ENCODE data around the gene PEG3.
"Not testable (repeated sequence)": the region's sequence is repeated elsewhere in the genome, so short reads cannot be mapped to it uniquely, and the experiment has no call there.

PEG3 gene

DNA sequence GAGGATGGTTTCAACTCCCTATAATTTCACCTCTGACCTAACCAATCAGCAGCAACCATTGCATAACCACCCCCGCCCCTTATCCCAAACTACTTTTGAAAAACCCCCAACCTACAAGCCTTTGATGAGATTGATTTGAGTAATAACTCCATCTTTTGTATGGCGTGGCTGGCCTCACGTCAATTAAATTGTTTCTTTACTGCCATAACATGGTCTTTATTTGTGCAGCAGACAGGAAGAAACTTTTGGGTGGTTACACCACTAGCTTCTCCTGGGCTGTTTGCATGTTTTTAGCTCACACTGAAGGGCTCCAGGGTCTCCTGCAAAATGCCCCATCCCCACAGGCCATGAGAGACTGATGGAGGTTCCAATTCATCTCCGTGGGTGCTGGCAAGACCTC, 34.0 kb upstream of the PEG3 start:
- no peak for DNase-seq (ENCODE audit: low read depth)
- TF ChIP-seq, protein P1, sequence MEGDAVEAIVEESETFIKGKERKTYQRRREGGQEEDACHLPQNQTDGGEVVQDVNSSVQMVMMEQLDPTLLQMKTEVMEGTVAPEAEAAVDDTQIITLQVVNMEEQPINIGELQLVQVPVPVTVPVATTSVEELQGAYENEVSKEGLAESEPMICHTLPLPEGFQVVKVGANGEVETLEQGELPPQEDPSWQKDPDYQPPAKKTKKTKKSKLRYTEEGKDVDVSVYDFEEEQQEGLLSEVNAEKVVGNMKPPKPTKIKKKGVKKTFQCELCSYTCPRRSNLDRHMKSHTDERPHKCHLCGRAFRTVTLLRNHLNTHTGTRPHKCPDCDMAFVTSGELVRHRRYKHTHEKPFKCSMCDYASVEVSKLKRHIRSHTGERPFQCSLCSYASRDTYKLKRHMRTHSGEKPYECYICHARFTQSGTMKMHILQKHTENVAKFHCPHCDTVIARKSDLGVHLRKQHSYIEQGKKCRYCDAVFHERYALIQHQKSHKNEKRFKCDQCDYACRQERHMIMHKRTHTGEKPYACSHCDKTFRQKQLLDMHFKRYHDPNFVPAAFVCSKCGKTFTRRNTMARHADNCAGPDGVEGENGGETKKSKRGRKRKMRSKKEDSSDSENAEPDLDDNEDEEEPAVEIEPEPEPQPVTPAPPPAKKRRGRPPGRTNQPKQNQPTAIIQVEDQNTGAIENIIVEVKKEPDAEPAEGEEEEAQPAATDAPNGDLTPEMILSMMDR (IDR thresholded peaks at IDR 0.05; ENCODE audit: insufficient read depth, low read depth, low read length, missing control alignments) = no peak

DNA sequence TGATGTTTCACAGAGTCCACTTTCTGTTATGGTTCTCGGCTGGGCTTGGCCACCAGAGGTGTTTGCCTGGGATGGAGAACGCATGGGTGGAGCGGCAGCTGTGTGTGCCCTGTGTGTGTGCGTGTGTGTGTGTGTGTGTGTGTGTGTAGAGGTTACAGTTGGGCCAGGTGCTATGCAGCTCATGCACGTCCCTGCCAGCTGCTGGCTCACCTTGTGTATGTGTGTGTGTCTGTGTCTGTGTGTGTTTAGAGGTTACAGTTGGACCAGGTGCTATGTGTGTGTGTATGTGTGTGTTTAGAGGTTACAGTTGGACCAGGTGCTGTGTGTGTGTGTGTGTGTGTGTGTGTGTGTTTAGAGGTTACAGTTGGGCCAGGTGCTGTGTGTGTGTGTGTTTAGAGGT, 33.0 kb upstream of the PEG3 start:
- H3K4me3 ChIP-seq (ENCODE audit: low read length) = no peak overlapping the region
- no peak for DNase-seq (ENCODE audit: low read depth)
- TF ChIP-seq, protein P1 (IDR thresholded peaks at IDR 0.05; ENCODE audit: insufficient read depth, low read depth, low read length, missing control alignments) = no peak

More for the DNA sequence above, 34.0 kb upstream of the PEG3 start:
- H3K4me3 ChIP-seq (ENCODE audit: low read length) = no peak overlapping the region

DNA sequence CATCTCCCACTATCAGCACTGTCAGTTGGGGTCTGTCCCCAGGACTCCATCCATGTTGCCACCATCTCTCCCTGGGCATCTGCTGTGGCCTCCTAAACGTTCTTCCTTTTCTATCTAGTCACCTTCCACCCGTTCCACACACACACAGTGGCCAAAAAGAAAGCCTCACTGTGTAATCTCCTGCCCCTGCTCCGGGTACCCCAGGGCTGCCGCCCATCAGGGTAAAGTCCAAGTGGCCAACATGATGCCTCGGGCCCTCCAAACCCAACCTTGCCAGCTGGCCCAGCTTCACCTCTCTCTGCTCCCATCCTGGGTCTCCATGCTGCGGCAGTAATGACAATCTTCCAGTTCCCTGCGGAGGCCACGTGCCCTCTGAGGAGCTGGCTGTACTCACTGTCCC, 29.4 kb upstream of the PEG3 start:
- no peak for DNase-seq (ENCODE audit: low read depth)

DNA sequence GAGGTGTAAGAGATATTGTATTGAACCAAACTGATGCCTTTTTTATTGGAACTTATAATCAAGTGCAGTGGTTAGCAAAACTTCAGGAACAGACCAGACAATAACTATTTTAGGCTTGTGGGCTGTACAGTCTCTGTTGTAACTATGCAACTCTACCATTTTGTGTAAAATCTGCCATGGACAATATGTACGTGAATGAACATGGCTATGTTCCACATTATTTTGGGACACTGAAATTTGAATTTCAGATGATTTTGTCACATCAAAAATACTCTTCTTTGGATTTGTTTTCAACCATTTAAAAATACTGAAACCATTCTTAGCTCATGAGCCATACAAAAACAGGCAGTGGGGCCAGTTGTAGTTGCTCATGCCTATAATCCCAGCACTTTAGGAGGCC, 27.9 kb upstream of the PEG3 start:
- no peak overlapping the region for H3K4me3 ChIP-seq (ENCODE audit: low read length)
- DNase-seq (ENCODE audit: low read depth) = no peak

More for the DNA sequence above, 29.4 kb upstream of the PEG3 start:
- H3K4me3 ChIP-seq (ENCODE audit: low read length) = no peak overlapping the region
- TF ChIP-seq, protein P1 (IDR thresholded peaks at IDR 0.05; ENCODE audit: insufficient read depth, low read depth, low read length, missing control alignments) = no peak

DNA sequence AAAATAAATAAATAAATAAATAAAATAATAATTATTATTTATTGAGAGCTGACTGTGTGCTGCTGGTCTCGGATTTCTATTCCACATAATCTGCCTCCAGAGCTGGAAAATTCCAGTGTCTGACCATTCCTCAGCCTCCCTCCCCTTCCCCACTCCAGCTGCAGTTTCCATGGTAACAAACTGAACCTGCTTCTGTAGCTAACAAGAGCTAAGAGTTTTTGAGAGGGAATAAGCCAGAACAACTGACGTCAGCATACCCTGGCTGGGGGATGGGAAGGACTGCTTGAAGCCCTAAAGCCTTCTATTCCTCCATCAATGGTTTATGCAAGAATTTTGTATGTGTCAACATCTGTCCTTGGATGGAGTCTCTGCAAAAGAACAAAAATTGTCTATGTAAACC, 26.0 kb upstream of the PEG3 start:
- TF ChIP-seq, protein P1 (IDR thresholded peaks at IDR 0.05; ENCODE audit: insufficient read depth, low read depth, low read length, missing control alignments) = no peak
- no peak overlapping the region for H3K4me3 ChIP-seq (ENCODE audit: low read length)
- DNase-seq (ENCODE audit: low read depth) = no peak

More for the DNA sequence above, 27.9 kb upstream of the PEG3 start:
- TF ChIP-seq, protein P1 (IDR thresholded peaks at IDR 0.05; ENCODE audit: insufficient read depth, low read depth, low read length, missing control alignments) = no peak

DNA sequence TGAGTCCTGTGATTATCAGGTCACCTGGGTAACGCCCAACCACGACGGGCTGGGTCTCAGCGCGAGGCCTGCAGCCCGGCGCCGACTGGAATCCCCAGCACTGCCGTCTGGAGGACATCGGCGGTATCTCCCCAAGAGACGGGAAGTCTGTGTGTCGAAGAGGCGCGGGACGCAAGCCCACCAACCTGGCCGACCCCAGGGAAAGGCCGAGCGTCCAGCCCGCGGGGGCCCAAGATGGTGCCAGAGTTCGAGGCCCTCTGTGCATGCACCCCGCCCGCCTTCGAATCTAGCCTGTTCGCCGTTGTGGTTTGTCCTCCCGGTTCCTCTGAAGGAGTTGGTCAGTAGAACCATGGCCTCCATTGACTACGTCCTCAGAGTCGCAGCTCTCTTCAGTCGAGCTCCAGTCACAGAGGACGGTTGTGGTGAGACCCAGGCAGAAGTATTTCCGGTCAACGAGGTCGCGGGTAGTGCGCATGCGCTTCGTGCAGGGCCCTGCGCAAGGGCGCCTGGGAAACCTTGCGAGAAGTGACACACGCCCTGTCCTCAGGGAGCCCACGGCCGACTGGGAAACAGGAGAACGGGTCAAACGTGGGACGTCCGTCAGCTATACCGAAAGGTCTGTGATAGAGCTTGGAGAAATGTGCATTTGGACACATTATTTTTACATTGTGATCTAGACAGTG, 24.1 kb upstream of the PEG3 start:
- TF ChIP-seq, protein P1 (IDR thresholded peaks at IDR 0.05; ENCODE audit: insufficient read depth, low read depth, low read length, missing control alignments) = no peak
- no peak overlapping the region for H3K4me3 ChIP-seq (ENCODE audit: low read length)
- DNase-seq (ENCODE audit: low read depth) = no peak

DNA sequence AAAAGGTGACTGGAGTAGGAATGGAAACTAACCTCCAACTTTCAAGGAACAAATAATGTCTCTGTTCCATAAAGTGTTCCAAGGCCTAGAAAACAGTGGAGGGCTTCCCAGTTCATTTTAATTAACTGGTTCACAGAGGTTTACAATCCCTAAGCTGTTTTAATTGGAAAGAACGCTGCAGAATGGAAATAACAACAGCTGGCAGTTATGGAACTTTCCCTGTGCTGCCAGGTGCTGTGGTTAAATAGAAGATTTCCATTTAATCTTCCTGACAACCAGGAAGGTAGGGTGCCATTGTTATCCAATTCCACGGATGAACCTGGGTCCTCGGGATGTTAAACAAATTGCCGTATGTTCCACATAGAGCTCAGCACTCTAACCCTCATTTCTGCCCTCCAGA, 22.2 kb upstream of the PEG3 start:
- TF ChIP-seq, protein P1 (IDR thresholded peaks at IDR 0.05; ENCODE audit: insufficient read depth, low read depth, low read length, missing control alignments) = no peak
- DNase-seq (ENCODE audit: low read depth) = no peak
- no peak overlapping the region for H3K4me3 ChIP-seq (ENCODE audit: low read length)

DNA sequence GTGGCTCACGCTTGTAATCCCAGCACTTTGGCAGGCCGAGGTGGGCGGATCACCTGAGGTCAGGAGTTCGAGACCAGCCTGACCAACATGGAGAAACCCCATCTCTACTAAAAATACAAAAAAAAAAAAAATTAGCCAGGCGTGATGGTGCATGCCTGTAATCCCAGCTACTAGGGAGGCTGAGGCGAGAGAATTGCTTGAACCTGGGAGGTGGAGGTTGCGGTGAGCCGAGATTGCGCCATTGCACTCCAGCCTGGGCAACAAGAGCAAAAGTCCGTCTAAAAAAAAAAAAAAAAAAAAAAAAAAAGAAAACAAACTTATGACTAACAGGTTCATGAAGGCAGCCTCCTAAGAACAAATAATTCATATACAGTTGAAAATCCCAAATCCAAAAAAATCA, 19.9 kb upstream of the PEG3 start:
- not testable (repeated sequence) for DNase-seq (ENCODE audit: low read depth); H3K4me3 ChIP-seq (ENCODE audit: low read length)
